Tibial artery (tissue), 4 donors: Measurements from ENCODE around the gene FRYL.

Source experiments
- DNase-seq, 2 donors: peaks; one replicate each; pipeline ENCODE4 v3.0.0-alpha.2; 2019
- H3K27ac ChIP-seq, 2 donors: fragments of 200-600 bp; sonication (generic) in 1 of 2; 1 replicate in 1 of 2; 2 replicates in 1 of 2; pipeline ENCODE4 v1.5.1; 2018 to 2019; ENCODE audit warnings: mild to moderate bottlenecking in 1 of 2
- H3K27me3 ChIP-seq, 2 donors: fragments of 200-600 bp; sonication (generic) in 1 of 2; one replicate each; pipeline versions ENCODE4 v1.5.1 to v1.6.0; 2016 to 2019
- H3K36me3 ChIP-seq, 3 donors: fragments of 200-600 bp; sonication (generic) in 2 of 3; one replicate each; pipeline ENCODE4 v1.5.1; 2016 to 2019; ENCODE audit warnings: mild to moderate bottlenecking in 2 of 3
- H3K4me1 ChIP-seq, 4 donors: fragments of 200-600 bp; sonication (generic) in 2 of 4; 1 replicate in 3 of 4; 2 replicates in 1 of 4; pipeline ENCODE4 v1.5.1; 2016 to 2019
- H3K4me3 ChIP-seq, 2 donors: fragments of 200-600 bp; sonication (generic) in 1 of 2; 1 replicate in 1 of 2; 2 replicates in 1 of 2; pipeline ENCODE4 v1.5.1; 2018 to 2019; ENCODE audit warnings: mild to moderate bottlenecking in 2 of 2
- H3K9me3 ChIP-seq, 3 donors: fragments of 200-600 bp; sonication (generic) in 1 of 3; one replicate each; pipeline ENCODE4 v1.5.1; 2016 to 2019
- CTCF ChIP-seq, 2 experiments: fragments of 200-600 bp in 1 of 2; fragments of 450-650 bp in 1 of 2; IDR thresholded peaks; one replicate each; pipeline ENCODE4 v1.5.1; 2017 to 2019; ENCODE audit warnings: antibody characterized with exemption in 2 of 2, mild to moderate bottlenecking in 1 of 2, moderate library complexity in 1 of 2
- intact Hi-C: fragments of 100-400 bp; cut with DNase I; formaldehyde crosslinking; loops from one replicate; pipeline ENCODE4 v1.15.0; 2023; ENCODE audit warnings: low total_unique reads

Gene FRYL

GRCh38 chr4:48553720-48554119 is 226.4 kb downstream of the FRYL start:
- peaks cover 82 to 97% (median 95%) of the 10 kb centered on the region in 3 donors for H3K36me3 ChIP-seq
- H3K27me3 ChIP-seq: no peaks in the 10 kb centered on the region
- no peaks in the 10 kb centered on the region for H3K4me1 ChIP-seq
- no peak overlapping the region for H3K4me3 ChIP-seq
- intact Hi-C loops: no loop called here
- H3K27ac ChIP-seq: no peak overlapping the region
- H3K9me3 ChIP-seq: no peaks in the 10 kb centered on the region
- no peak for DNase-seq
- no peak for TF ChIP-seq CTCF (IDR thresholded peaks at IDR 0.05)

DNA sequence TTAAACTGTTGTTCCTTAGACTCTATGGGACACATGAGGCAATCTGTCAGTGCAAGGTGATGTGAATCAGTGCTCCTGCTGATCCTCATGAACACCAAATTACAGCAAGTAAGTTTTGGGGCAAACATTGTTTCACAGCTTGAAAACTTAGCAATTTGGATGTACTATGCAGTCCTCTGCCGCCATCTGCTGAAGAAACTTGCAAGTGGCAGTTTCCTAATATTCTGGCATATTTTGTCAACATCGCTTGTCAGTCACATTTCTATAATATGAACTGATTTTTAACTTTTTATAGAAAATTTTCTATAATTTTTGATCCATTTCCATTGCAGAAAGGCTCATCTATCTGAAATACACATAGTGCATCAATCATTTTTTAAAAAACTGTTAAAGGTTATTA is 233.7 kb downstream of the FRYL start:
- Histone ChIP-seq H3K4me3 (no peak overlapping the region), H3K9me3 (no peaks in the 10 kb centered on the region), H3K4me1 (no peaks in the 10 kb centered on the region), H3K36me3 (peaks cover 86 to 96% (median 93%) of the 10 kb centered on the region in 3 donors), H3K27me3 (no peaks in the 10 kb centered on the region), H3K27ac (no peak overlapping the region)
- TF ChIP-seq CTCF (IDR thresholded peaks at IDR 0.05): peak in 1 of 2 experiments; percentile 34
- no peak for DNase-seq
- intact Hi-C loops: no loop called here

GRCh38 chr4:48543796-48544195 is 236.3 kb downstream of the FRYL start:
- intact Hi-C loops: no loop called here

DNA sequence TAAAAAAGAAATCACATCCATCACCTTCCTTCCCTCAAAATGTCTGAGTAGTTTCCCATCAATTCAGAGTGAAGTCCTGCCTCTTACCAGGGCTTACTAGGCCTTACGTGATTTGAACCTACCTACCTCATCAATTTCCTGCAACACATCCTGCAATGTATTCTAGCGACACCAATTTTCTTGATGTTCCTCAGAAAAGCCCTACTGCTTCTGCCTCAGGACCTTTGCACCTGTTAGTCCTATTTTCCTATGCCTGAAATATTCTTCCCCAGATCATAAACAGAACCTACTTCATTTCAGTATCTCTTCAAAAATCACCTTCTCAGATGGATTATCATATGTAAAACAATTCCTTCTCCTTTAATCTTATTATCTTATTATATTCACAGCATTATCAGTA is 237.2 kb downstream of the FRYL start:
- H3K4me1 ChIP-seq: peaks cover 0 to 11% (median 0%) of the 10 kb centered on the region in 4 donors
- no peak for DNase-seq
- H3K4me3 ChIP-seq: no peak overlapping the region
- no peaks in the 10 kb centered on the region for H3K9me3 ChIP-seq
- no peak for TF ChIP-seq CTCF (IDR thresholded peaks at IDR 0.05)
- H3K27ac ChIP-seq: no peak overlapping the region
- intact Hi-C loops: no loop called here
- H3K36me3 ChIP-seq: peaks cover 67 to 89% (median 88%) of the 10 kb centered on the region in 3 donors
- H3K27me3 ChIP-seq: no peaks in the 10 kb centered on the region

More at GRCh38 chr4:48543796-48544195, 236.3 kb downstream of the FRYL start:
- H3K27me3 ChIP-seq: no peaks in the 10 kb centered on the region
- no peak for TF ChIP-seq CTCF (IDR thresholded peaks at IDR 0.05)
- no peak overlapping the region for H3K4me3 ChIP-seq
- peaks cover 76 to 96% (median 95%) of the 10 kb centered on the region in 3 donors for H3K36me3 ChIP-seq
- no peak for DNase-seq
- H3K4me1 ChIP-seq: peaks cover 0 to 7% (median 0%) of the 10 kb centered on the region in 4 donors
- no peak overlapping the region for H3K27ac ChIP-seq
- H3K9me3 ChIP-seq: no peaks in the 10 kb centered on the region

DNA sequence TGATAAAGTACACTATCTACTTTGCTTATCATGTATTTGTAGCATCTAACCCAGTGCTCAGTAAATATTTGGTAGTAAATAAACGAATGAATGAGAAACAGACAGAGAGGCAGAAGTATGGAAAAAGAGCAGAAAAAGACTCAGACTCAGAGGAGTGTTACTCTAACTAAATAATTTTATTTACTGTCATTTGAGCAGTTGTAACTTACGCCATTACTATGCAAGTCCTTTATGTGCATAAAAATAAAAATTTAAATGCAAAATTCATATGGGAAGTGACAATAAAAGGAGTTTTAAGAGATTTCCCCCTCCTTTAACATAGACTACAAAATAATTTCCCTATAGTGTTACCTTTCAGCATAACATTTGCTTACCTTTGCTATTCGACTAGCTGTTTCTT is 240.5 kb downstream of the FRYL start:
- H3K36me3 ChIP-seq: peaks cover 55 to 81% (median 75%) of the 10 kb centered on the region in 3 donors
- intact Hi-C loops: no loop called here

More for the DNA sequence above, 240.5 kb downstream of the FRYL start:
- H3K4me1 ChIP-seq: peaks cover 0 to 11% (median 0%) of the 10 kb centered on the region in 4 donors
- no peaks in the 10 kb centered on the region for H3K9me3 ChIP-seq
- H3K4me3 ChIP-seq: no peak overlapping the region
- no peak for TF ChIP-seq CTCF (IDR thresholded peaks at IDR 0.05)
- no peaks in the 10 kb centered on the region for H3K27me3 ChIP-seq
- H3K27ac ChIP-seq: no peak overlapping the region
- DNase-seq: no peak
